Neural cell (in vitro differentiated cells): Measurements from ENCODE around the gene MKNK1. TPM values are rescaled to one million over a fixed set of nuclear protein-coding genes. Genes with fewer than 3 reads are reported as not detected.

Experiments
- H2AFZ ChIP-seq: fragments of 200-600, 300-800 bp; sonication (generic), shearing (Covaris generic); 2 replicates; pipeline ENCODE4 v1.6.0; 2014; ENCODE audit warnings: low read depth, mild to moderate bottlenecking, antibody characterized with exemption, low read length, moderate library complexity
- H3F3A ChIP-seq: fragments of 200-600 bp; shearing (Covaris generic); 2 replicates; pipeline ENCODE4 v1.6.1; 2016; ENCODE audit warnings: mild to moderate bottlenecking, moderate library complexity, mixed read lengths, antibody characterized with exemption, low read length; ENCODE audit not compliant: insufficient read depth, poor library complexity, severe bottlenecking
- H3K27ac ChIP-seq: fragments of 200-600, 300-800 bp; sonication (generic), shearing (Covaris generic); 2 replicates; pipeline ENCODE4 v1.5.1; 2014; ENCODE audit warnings: mild to moderate bottlenecking, low read length, moderate library complexity
- H3K27me3 ChIP-seq: fragments of 300-800, 200-600 bp; sonication (generic), shearing (Covaris generic); 2 replicates; pipeline ENCODE4 v1.6.0; 2014; ENCODE audit warnings: mild to moderate bottlenecking, low read depth, low read length, moderate library complexity; ENCODE audit not compliant: insufficient read depth
- H3K36me3 ChIP-seq: fragments of 300-800, 200-600 bp; sonication (generic), shearing (Covaris generic); 2 replicates; pipeline ENCODE4 v1.5.1; 2014; ENCODE audit warnings: mild to moderate bottlenecking, antibody characterized with exemption, low read length, moderate library complexity; ENCODE audit not compliant: insufficient read depth
- H3K4me2 ChIP-seq: fragments of 300-800, 200-600 bp; sonication (generic), shearing (Covaris generic); 2 replicates; pipeline ENCODE4 v1.6.0; 2014; ENCODE audit warnings: mild to moderate bottlenecking, low read length
- H3K4me3 ChIP-seq: fragments of 300-800, 200-600 bp; sonication (generic), shearing (Covaris generic); 2 replicates; pipeline ENCODE4 v1.5.1; 2014; ENCODE audit warnings: mild to moderate bottlenecking, low read length, moderate library complexity
- H3K79me2 ChIP-seq: fragments of 200-600 bp; shearing (Covaris generic); replicated peaks from 2 replicates; pipeline ENCODE4 v1.6.0; 2014; ENCODE audit warnings: mild to moderate bottlenecking, low read length, moderate library complexity; ENCODE audit not compliant: insufficient read depth
- H3K9ac ChIP-seq: fragments of 300-800, 200-600 bp; sonication (generic), shearing (Covaris generic); 2 replicates; pipeline ENCODE4 v1.6.1; 2016; ENCODE audit warnings: mild to moderate bottlenecking, low read length, mixed read lengths
- H3K9me2 ChIP-seq: fragments of 200-600 bp; shearing (Covaris generic); 2 replicates; pipeline ENCODE4 v1.6.1; 2016; ENCODE audit warnings: mild to moderate bottlenecking, low read length, mixed read lengths; ENCODE audit not compliant: insufficient read depth
- H3K9me3 ChIP-seq: fragments of 200-600, 300-800 bp; sonication (generic), shearing (Covaris generic); 2 replicates; pipeline ENCODE4 v1.6.1; 2016; ENCODE audit warnings: mild to moderate bottlenecking, mixed run types, low read length, moderate library complexity, mixed read lengths
- H4K20me1 ChIP-seq: fragments of 200-600 bp; shearing (Covaris generic); 2 replicates; pipeline ENCODE4 v1.6.1; 2016; ENCODE audit warnings: mild to moderate bottlenecking, mixed run types; ENCODE audit not compliant: insufficient read depth
- CTCF ChIP-seq: fragments of 450-650 bp; IDR thresholded peaks from 2 replicates; pipeline ENCODE4 v1.5.1; 2014; ENCODE audit warnings: antibody characterized with exemption, mild to moderate bottlenecking, moderate library complexity; ENCODE audit not compliant: poor library complexity, severe bottlenecking
- EP300 ChIP-seq: fragments of 450-650 bp; conservative IDR thresholded peaks from 2 replicates; pipeline ENCODE4 v1.6.1; 2014; ENCODE audit warnings: antibody characterized with exemption, mild to moderate bottlenecking, moderate library complexity; ENCODE audit not compliant: poor library complexity, severe bottlenecking
- EZH2 ChIP-seq: fragments of 200-600, 300-800 bp; shearing (Covaris generic), sonication (generic); IDR thresholded peaks from 2 replicates; pipeline ENCODE4 v1.6.1; 2014; ENCODE audit warnings: antibody characterized with exemption, low read length, borderline replicate concordance, mild to moderate bottlenecking; ENCODE audit not compliant: insufficient read depth, poor library complexity, severe bottlenecking
- MXI1 ChIP-seq: fragments of 450-650 bp; conservative IDR thresholded peaks from 2 replicates; pipeline ENCODE4 v1.6.1; 2014; ENCODE audit warnings: antibody characterized with exemption, mild to moderate bottlenecking; ENCODE audit not compliant: poor library complexity, severe bottlenecking
- POLR2AphosphoS5 ChIP-seq: IDR thresholded peaks from 2 replicates; pipeline ENCODE4 v1.6.1; 2012
- RAD21 ChIP-seq: fragments of 450-650 bp; conservative IDR thresholded peaks from 2 replicates; pipeline ENCODE4 v1.6.1; 2014; ENCODE audit warnings: antibody characterized with exemption, mild to moderate bottlenecking, moderate library complexity
- REST ChIP-seq: IDR thresholded peaks from 2 replicates; pipeline ENCODE4 v1.6.1; 2012; ENCODE audit warnings: borderline replicate concordance
- SMC3 ChIP-seq: fragments of 450-650 bp; conservative IDR thresholded peaks from 2 replicates; pipeline ENCODE4 v1.6.1; 2014; ENCODE audit warnings: antibody characterized with exemption, mild to moderate bottlenecking, moderate library complexity; ENCODE audit not compliant: poor library complexity
- TAF1 ChIP-seq: IDR thresholded peaks from 2 replicates; pipeline ENCODE4 v1.6.1; 2012; ENCODE audit warnings: low read depth
- polyA plus RNA-seq: library from polyadenylated mRNA; depleted of rRNA; stranded (reverse); fragments of >200 nt; gene quantifications from 2 replicates; pipeline ENCODE4 v1.2.3, GENCODE V29; 2014

Gene MKNK1
- polyA plus RNA-seq, 1 donor from 2014 or later, result 9.6 TPM

GRCh38 chr1:46618754-46619415, 14.8 kb upstream of the MKNK1 start:
- Histone ChIP-seq H3K9ac (no peak overlapping the region), H4K20me1 (no peaks in the 10 kb centered on the region), H3K79me2 (no peaks in the 10 kb centered on the region), H3F3A (no peaks in the 10 kb centered on the region), H3K9me3 (no peaks in the 10 kb centered on the region), H3K36me3 (no peaks in the 10 kb centered on the region), H3K27me3 (peaks cover 21% of the 10 kb centered on the region), H3K4me3 (no peak overlapping the region), H2AFZ (no peak overlapping the region), H3K27ac (no peak overlapping the region), H3K4me2 (no peak overlapping the region), H3K9me2 (no peaks in the 10 kb centered on the region)
- no peak for TF ChIP-seq MXI1
- no peak for TF ChIP-seq TAF1
- TF ChIP-seq CTCF, result no peak
- TF ChIP-seq EZH2, result no peak
- no peak for TF ChIP-seq REST
- no peak for TF ChIP-seq SMC3
- TF ChIP-seq EP300, result no peak
- TF ChIP-seq RAD21, result no peak
- TF ChIP-seq POLR2AphosphoS5, result no peak

GRCh38 chr1:46617833-46618232, 13.8 kb upstream of the MKNK1 start:
- H3K9ac ChIP-seq, result no peak overlapping the region
- H4K20me1 ChIP-seq, result no peaks in the 10 kb centered on the region
- no peak overlapping the region for H3K4me2 ChIP-seq
- no peak overlapping the region for H3K27ac ChIP-seq
- no peaks in the 10 kb centered on the region for H3K9me2 ChIP-seq
- no peaks in the 10 kb centered on the region for H3F3A ChIP-seq
- no peak overlapping the region for H3K4me3 ChIP-seq
- H3K36me3 ChIP-seq, result no peaks in the 10 kb centered on the region
- TF ChIP-seq POLR2AphosphoS5 (no peak), EZH2 (no peak), REST (no peak), RAD21 (no peak), SMC3 (no peak), EP300 (no peak), MXI1 (no peak), CTCF (no peak)
- H3K9me3 ChIP-seq, result no peaks in the 10 kb centered on the region
- H3K27me3 ChIP-seq, result peaks cover 21% of the 10 kb centered on the region
- H2AFZ ChIP-seq, result no peak overlapping the region
- H3K79me2 ChIP-seq, result no peaks in the 10 kb centered on the region
